GM21447 (cell line): Measurements from ENCODE around the gene BDH1.
"Not testable (repeated sequence)": the region's sequence is repeated elsewhere in the genome, so short reads cannot be mapped to it uniquely, and the experiment has no call there.

ENCODE experiments used
- ATAC-seq: cut with Tn5 transposase; IDR thresholded peaks from one replicate; pipeline ENCODE4 v1.9.1; 2021; ENCODE audit not compliant: unreplicated experiment

BDH1 gene

GRCh38 chr3:197522183-197522715 lies 33.5 kb downstream of the BDH1 start:
- ATAC-seq, result no peak

- ATAC-seq, result no peak
Measured at GRCh38 chr3:197521277-197522182, 34.2 kb downstream of the BDH1 start.

DNA sequence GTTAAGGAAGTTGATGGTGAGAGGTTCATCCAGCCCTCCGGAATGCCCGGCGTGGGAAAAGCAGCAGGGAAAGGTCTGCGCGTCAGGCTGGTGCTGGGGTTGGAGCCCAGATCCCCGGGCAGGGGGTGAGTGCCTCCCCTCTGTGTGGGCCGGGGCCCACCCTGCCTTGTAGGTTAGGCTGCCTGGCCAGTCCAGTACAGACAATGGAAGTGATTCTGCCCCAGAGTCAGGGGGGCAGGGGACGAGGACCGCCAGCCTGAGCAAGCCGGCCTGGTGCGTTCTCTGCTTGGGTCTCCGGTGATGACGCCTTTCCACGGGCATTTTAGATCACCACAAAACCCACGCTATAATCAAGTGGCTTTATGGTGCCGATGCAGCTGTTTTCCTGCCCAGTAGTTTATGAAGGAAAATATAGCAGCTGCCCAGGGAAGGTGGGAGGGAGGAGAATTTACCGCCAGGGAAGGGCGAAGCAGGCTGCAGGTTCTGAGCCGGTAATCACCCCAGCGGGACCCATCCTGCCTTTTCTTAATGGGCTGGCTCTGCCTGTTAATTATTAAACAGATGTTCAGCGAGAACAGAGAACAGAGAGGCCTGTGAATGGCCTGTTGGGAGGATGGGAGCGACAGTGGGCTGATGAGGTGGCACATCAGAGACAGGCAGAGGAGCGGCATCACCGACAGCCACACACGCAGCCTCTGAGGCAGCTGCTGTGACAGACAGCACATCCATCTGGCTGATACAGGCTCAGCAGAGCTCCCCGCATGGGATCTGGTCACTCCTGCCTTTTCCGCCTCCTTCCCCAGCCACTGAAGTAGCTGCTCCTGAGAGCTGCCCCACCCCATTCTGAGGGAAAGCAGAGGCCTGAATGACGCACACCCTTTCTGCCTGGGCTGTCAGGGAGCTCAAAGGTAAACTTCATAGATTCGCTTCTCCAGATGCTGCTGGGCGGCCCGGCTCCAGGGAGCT lies 35.2 kb downstream of the BDH1 start:
- ATAC-seq, result no peak

DNA sequence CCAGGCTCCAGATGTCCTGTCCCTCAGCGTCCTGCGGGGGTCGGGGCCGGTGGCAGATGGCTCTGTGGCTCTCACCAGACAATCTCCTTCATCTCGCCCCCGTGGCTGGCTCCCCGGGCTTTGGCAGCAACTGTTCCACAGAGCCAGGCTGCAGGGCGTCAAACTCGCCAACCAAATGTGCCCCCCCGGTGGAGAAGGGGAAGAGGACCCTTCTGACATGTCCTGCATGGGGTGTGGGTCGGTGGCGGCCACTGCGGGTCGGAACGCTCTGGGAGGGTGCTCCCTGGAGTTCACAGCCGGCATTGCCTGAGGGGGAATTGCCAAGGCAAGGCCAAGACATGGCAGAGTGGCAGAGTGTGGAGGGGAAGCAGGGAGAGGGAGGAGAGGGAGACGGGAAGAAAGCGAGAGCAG lies 36.0 kb downstream of the BDH1 start:
- no peak for ATAC-seq

- ATAC-seq, result no peak
Measured at GRCh38 chr3:197518881-197519421, 36.8 kb downstream of the BDH1 start.

DNA sequence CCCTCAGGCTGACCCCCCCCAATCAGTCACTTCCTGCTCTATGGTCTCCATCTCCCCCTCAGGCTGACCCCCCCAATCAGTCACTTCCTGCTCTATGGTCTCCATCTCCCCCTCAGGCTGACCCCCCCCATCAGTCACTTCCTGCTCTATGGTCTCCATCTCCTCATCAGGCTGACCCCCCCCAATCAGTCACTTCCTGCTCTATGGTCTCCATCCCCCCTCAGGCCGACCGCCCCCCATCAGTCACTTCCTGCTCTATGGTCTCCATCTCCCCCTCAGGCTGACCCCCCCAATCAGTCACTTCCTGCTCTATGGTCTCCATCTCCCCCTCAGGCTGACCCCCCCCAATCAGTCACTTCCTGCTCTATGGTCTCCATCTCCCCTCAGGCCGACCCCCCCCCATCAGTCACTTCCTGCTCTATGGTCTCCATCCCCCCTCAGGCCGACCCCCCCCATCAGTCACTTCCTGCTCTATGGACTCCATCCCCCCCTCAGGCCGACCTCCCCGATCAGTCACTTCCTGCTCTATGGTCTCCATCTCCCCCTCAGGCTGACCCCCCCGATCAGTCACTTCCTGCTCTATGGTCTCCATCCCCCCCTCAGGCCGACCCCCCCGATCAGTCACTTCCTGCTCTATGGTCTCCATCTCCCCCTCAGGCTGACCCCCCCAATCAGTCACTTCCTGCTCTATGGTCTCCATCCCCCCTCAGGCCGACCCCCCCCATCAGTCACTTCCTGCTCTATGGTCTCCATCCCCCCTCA lies 37.7 kb downstream of the BDH1 start:
- ATAC-seq, result not testable (repeated sequence)

DNA sequence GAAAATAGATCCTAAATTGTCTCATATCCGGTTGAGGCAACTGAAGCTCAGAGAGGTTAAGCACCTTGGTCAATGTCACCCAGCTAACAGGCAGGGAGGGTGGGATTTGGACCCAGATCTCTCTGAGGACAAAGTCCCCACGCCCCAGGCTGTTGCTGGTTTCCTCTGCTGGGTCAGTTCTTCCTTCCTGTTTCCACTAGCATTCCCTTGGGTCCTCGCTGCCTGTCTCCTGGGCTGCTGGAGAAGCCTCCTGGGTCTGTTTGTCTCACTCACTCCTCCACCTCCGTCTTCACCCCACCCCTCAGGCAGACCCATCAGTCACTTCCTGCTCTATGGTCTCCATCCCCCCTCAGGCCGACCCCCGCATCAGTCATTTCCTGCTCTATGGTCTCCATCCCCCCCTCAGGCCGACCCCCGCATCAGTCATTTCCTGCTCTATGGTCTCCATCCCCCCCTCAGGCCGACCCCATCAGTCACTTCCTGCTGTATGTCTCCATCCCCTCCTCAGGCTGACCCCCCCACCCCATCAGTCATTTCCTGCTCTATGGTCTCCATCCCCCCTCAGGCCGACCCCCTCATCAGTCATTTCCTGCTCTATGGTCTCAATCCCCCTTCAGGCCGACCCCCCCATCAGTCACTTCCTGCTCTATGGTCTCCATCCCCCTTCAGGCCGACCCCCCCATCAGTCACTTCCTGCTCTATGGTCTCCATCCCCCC lies 38.7 kb downstream of the BDH1 start:
- ATAC-seq, result not testable (repeated sequence)

DNA sequence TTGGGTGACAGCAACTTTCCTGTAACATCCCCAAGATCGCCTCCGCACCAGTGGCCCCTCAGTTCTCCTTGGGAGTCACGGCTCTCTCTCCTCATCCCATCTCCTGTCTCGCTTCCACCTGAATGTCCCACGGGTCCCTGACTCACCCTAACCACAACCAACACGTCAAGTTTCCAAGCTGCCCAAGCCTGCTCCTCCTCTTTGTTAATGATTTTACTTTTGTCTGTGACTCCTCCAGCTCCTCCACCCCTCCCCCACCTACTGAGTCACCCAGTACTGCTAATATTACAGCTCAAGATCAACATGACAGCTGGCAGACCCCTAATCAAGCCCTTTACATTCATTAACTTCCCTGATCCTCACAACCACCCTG lies 39.3 kb downstream of the BDH1 start:
- no peak for ATAC-seq

DNA sequence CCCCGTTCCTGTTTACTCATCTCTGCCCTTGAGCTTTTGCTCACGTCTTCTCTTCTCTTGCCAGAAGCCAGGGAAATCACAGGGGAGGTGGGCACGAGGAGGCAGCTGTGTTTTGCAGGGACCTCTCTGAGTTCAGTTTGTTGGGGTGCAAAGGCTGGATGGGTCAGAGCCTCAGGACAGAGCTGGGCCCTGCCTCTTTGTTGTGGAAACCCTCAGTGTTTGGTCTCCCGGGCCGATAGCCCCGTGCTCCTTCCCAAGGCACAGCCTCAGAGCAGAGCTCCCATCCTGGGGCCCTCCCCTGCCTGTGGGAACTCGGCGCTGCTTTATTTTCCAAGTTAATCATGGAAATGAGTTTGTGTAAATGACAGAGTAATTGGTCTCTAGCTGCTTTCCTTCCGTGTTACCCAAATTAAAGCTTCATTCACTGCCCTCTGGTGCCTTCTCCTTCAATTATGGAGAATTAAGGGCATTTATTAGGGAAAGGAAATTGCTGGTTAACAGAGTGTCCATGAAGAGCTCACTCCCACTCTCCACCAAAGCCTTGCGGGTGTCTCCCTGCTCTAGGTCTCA lies 40.9 kb downstream of the BDH1 start:
- no peak for ATAC-seq

- ATAC-seq, result no peak
Measured at GRCh38 chr3:197513953-197514785, 41.6 kb downstream of the BDH1 start.

DNA sequence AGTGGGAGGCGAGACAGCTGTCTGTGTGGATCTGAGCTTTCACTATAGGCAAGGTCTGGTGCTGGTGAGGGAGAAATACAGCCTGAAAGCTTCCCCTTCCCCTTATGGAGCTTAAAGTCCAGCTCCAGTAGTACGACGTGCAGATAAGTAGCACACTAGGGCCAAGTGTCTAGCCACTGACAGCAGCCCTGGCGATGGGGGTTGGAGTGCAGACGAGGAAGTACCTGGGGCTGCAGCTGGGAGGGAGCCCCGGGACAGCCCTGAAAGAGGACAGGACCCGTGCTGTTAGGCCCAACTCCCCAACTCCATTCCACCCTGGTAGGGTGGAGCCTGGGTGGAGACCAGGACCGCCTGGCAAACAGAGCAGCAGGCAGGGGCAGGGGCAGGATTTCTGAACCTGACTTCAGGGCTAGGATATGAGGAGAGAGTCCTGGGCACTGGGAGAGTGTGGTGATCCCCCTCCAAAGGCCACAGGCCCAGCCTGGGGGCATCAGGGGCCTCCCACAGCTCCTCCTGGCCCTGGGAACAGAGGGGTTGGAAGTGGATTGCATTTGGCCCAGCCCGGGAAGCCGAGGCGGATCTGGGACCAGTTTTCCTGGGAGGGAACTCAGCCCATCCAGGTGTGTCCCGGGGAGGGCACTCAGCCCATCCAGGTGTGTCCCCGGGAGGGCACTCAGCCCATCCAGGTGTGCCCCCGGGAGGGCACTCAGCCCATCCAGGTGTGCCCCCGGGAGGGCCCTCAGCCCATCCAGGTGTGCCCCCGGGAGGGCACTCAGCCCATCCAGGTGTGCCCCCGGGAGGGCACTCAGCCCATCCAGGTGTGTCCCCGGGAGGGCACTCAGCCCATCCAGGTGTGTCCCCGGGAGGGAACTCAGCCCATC lies 42.8 kb downstream of the BDH1 start:
- no peak for ATAC-seq

GRCh38 chr3:197511853-197512635 lies 43.7 kb downstream of the BDH1 start:
- no peak for ATAC-seq

DNA sequence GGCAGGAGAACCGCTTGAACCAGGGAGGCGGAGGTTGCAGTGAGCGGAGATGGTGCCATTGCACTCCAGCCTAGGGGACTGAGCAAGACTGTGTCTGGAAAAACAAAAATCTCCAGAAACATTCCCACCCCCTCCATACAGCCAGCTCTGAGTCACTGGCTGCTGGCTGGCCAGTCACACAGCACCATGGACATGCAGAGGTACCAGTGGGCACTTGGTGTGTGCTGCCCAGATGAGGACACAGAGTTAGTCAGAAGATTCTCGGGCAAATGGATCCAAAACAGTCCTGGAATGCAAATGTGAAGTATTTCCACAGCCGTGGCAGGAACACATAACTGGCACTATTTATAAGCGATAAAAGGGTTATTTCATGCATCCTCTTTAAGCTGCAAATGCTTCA lies 44.6 kb downstream of the BDH1 start:
- no peak for ATAC-seq

GRCh38 chr3:197510642-197511018 lies 45.1 kb downstream of the BDH1 start:
- no peak for ATAC-seq

- no peak for ATAC-seq
Measured at GRCh38 chr3:197508924-197509775, 46.6 kb downstream of the BDH1 start.

DNA sequence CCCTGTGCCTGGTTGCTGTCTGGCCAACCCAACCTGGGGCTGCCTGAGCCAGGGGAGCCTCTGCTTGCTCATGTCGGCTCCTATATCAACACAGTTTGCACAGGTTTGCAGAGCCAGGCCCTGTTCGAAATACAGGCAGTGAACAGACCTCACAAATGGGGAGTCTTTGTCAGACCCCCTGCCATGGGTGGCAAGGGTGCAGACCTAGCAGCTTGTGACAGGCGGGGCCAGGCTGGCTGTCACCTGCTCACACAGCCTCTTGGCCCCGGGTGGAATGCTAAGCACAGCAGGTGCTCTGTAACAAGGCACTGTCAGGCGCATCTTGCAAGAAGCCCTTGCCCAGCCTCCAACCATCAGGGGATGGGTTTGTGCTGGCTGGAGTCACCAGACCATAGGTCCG lies 47.3 kb downstream of the BDH1 start:
- no peak for ATAC-seq
